Osteoblast (primary cell): ENCODE data around the gene ADGRL3. TPM values are rescaled to one million over a fixed set of nuclear protein-coding genes. Genes with fewer than 3 reads are reported as not detected.
"Not testable (repeated sequence)": the region's sequence is repeated elsewhere in the genome, so short reads cannot be mapped to it uniquely, and the experiment has no call there.

ENCODE experiments used
- DNase-seq: peaks from one replicate; pipeline ENCODE4 v3.0.0; 2011; ENCODE audit warnings: low spot score, mixed read lengths; ENCODE audit not compliant: insufficient read length; ENCODE audit errors: missing footprints
- H2AFZ ChIP-seq: 2 replicates; pipeline ENCODE4 v1.6.0; 2011; ENCODE audit warnings: mild to moderate bottlenecking, low read length
- H3K27ac ChIP-seq: 2 replicates; pipeline ENCODE4 v1.5.1; 2011; ENCODE audit warnings: mild to moderate bottlenecking, low read depth, low read length, moderate library complexity
- H3K27me3 ChIP-seq: 2 replicates; pipeline ENCODE4 v1.6.0; 2012; ENCODE audit warnings: mild to moderate bottlenecking, control low read depth, inconsistent platforms, low read length, moderate library complexity; ENCODE audit not compliant: insufficient read depth
- H3K36me3 ChIP-seq: 2 replicates; pipeline ENCODE4 v1.5.1; 2011; ENCODE audit warnings: mild to moderate bottlenecking, low read length, control low read depth, moderate library complexity; ENCODE audit not compliant: insufficient read depth
- H3K4me1 ChIP-seq: 2 replicates; pipeline ENCODE4 v1.5.1; 2011; ENCODE audit warnings: mild to moderate bottlenecking, low read length, control low read depth, moderate library complexity; ENCODE audit not compliant: insufficient read depth
- H3K4me2 ChIP-seq: 2 replicates; pipeline ENCODE4 v1.6.0; 2011; ENCODE audit warnings: mild to moderate bottlenecking, low read length; ENCODE audit not compliant: insufficient read depth
- H3K4me3 ChIP-seq: fragments of 200-600 bp; sonication (generic); 3 replicates; pipeline ENCODE4 v1.5.1; 2012; ENCODE audit warnings: mild to moderate bottlenecking, low read length, inconsistent platforms; ENCODE audit not compliant: insufficient read depth
- H3K79me2 ChIP-seq: 2 replicates; pipeline ENCODE4 v1.6.0; 2012; ENCODE audit warnings: mild to moderate bottlenecking, low read length, control low read depth, inconsistent platforms; ENCODE audit not compliant: insufficient read depth
- H3K9me3 ChIP-seq: 2 replicates; pipeline ENCODE4 v1.5.1; 2011; ENCODE audit warnings: low read depth, low read length, control low read depth
- H4K20me1 ChIP-seq: 2 replicates; pipeline ENCODE4 v1.6.0; 2012; ENCODE audit warnings: mild to moderate bottlenecking, low read length, control low read depth; ENCODE audit not compliant: insufficient read depth
- CTCF ChIP-seq: IDR thresholded peaks from 2 replicates; pipeline ENCODE4 v1.5.1; 2011; ENCODE audit warnings: mild to moderate bottlenecking, low read depth, low read length, moderate library complexity; ENCODE audit errors: extremely low read depth
- total RNA-seq: library from RNA; depleted of rRNA; stranded (reverse); fragments of >200 nt; gene quantifications from 2 replicates; pipeline ENCODE4 v1.2.3, GENCODE V29; 2012

The ADGRL3 gene
- total RNA-seq, 1 donor: not detected

GRCh38 chr4:61500883-61501282 lies 300.8 kb downstream of the ADGRL3 start:
- no peak for TF ChIP-seq CTCF
- DNase-seq: no peak

GRCh38 chr4:61501812-61502211 lies 301.7 kb downstream of the ADGRL3 start:
- H3K4me2 ChIP-seq: no peak overlapping the region
- no peaks in the 10 kb centered on the region for H3K4me1 ChIP-seq
- TF ChIP-seq CTCF: no peak
- H4K20me1 ChIP-seq: no peaks in the 10 kb centered on the region
- no peak overlapping the region for H3K4me3 ChIP-seq
- H3K27me3 ChIP-seq: no peaks in the 10 kb centered on the region
- no peak for DNase-seq
- no peaks in the 10 kb centered on the region for H3K79me2 ChIP-seq
- H2AFZ ChIP-seq: no peak overlapping the region
- no peaks in the 10 kb centered on the region for H3K9me3 ChIP-seq
- H3K27ac ChIP-seq: no peak overlapping the region
- no peaks in the 10 kb centered on the region for H3K36me3 ChIP-seq

More at GRCh38 chr4:61500883-61501282, 300.8 kb downstream of the ADGRL3 start:
- H3K79me2 ChIP-seq: no peaks in the 10 kb centered on the region
- H3K4me2 ChIP-seq: no peak overlapping the region
- no peaks in the 10 kb centered on the region for H3K27me3 ChIP-seq
- no peaks in the 10 kb centered on the region for H3K4me1 ChIP-seq
- H3K36me3 ChIP-seq: no peaks in the 10 kb centered on the region
- H3K9me3 ChIP-seq: no peaks in the 10 kb centered on the region
- H4K20me1 ChIP-seq: no peaks in the 10 kb centered on the region
- H3K27ac ChIP-seq: no peak overlapping the region
- no peak overlapping the region for H3K4me3 ChIP-seq
- no peak overlapping the region for H2AFZ ChIP-seq

GRCh38 chr4:61505773-61506685 lies 305.9 kb downstream of the ADGRL3 start:
- H3K36me3 ChIP-seq: no peaks in the 10 kb centered on the region
- DNase-seq: no peak
- no peaks in the 10 kb centered on the region for H3K9me3 ChIP-seq
- no peaks in the 10 kb centered on the region for H3K27me3 ChIP-seq
- no peak overlapping the region for H3K4me3 ChIP-seq
- no peak overlapping the region for H3K27ac ChIP-seq
- H4K20me1 ChIP-seq: no peaks in the 10 kb centered on the region
- no peak for TF ChIP-seq CTCF
- no peak overlapping the region for H3K4me2 ChIP-seq
- H2AFZ ChIP-seq: no peak overlapping the region
- H3K4me1 ChIP-seq: no peaks in the 10 kb centered on the region
- H3K79me2 ChIP-seq: no peaks in the 10 kb centered on the region

GRCh38 chr4:61507091-61507490 lies 307.0 kb downstream of the ADGRL3 start:
- Histone ChIP-seq H3K4me1 (no peaks in the 10 kb centered on the region), H4K20me1 (no peaks in the 10 kb centered on the region), H2AFZ (no peak overlapping the region), H3K79me2 (no peaks in the 10 kb centered on the region), H3K36me3 (no peaks in the 10 kb centered on the region), H3K27ac (no peak overlapping the region), H3K9me3 (no peaks in the 10 kb centered on the region), H3K4me2 (no peak overlapping the region), H3K27me3 (no peaks in the 10 kb centered on the region), H3K4me3 (no peak overlapping the region)
- no peak for TF ChIP-seq CTCF
- DNase-seq: no peak

- H3K36me3 ChIP-seq, H3K4me1 ChIP-seq, H3K4me2 ChIP-seq, DNase-seq, H3K79me2 ChIP-seq, H3K27me3 ChIP-seq, H3K27ac ChIP-seq, H3K4me3 ChIP-seq, H4K20me1 ChIP-seq, H3K9me3 ChIP-seq, H2AFZ ChIP-seq: not testable (repeated sequence)
Observed at GRCh38 chr4:61509721-61510241, 309.7 kb downstream of the ADGRL3 start.
